Cerebellar nuclear complex (tissue), 1 donor: ENCODE results near the gene UBE2L3.
A peak's percentile ranks its signal among the peaks of the same experiment; 100 is the strongest.
"Not testable (repeated sequence)": the region's sequence is repeated elsewhere in the genome, so short reads cannot be mapped to it uniquely, and the experiment has no call there.

Experiments
- DNase-seq, 2 experiments: peaks; one replicate each; lab custom pipeline; 2025; lab: John Stamatoyannopoulos, UW

The UBE2L3 gene

DNA sequence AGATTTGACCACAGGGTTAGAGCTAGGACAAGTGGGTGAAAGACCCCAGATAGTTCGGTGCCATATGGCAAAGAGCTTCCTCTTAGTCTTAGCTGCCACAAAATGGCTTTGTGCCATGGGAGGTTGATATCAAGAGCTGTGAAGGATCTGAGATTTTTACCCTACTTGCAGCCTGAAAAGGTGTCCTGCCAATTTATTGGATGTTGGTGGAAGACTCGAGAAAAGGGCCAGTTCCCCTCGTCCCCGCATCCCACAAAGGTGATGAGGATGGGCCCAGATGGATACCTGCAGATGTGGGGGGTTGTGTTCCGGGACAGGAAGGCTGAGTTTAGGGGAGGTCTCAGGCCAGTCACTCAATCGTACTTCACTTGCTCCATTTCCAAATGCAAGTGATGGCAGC, 35.1 kb downstream of the UBE2L3 start:
- DNase-seq: no peak

DNA sequence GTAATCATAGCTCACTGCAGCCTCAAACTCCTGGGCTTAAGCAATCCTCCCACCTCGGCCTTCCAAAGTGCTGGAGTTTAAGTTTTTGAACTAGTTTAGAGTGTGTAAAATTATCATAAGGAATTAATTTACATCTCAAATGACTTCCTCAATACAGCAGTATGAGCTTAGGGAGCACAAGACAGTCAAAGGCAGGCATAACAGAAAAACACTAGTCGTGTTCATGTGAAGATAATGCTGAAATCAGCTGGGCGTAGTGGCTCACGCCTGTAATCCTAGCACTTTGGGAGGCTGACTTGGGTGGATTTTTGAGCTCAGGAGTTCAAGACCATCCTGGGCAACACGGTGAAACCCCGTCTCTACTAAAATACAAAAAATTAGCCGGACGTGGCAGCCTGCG, 36.5 kb downstream of the UBE2L3 start:
- DNase-seq: no peak

DNA sequence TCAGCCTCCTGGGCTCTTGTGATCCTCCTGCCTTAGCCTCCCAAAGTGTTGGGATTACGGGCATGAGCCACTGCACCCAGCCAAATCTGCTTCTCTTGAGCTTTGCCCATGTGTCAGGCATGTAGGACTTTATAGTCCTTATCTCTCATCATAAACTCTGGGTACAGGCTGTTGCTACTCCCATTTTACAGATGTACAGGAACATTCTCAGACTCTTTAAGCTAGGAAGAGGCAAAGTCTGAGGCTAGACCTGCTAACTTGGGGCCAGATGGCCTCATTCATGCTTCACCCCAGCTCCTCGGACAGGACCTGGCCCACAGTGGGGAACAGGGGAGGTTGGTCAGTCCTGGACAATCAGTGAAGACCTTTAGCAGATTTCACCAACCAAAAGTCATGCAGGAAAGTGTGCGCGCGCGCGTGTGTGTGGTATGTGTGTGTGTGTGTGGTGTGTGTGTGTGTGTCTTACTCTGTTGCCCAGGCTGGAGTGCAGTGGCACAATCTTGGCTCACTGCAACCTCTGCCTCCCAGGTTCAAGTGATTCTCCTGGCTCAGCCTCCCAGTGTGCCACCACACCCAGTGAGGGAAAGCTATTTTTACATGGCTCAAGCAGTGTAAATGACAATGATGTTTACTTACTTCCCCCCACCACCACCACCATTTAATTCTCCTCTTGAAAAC, 38.5 kb downstream of the UBE2L3 start:
- DNase-seq: no peak

DNA sequence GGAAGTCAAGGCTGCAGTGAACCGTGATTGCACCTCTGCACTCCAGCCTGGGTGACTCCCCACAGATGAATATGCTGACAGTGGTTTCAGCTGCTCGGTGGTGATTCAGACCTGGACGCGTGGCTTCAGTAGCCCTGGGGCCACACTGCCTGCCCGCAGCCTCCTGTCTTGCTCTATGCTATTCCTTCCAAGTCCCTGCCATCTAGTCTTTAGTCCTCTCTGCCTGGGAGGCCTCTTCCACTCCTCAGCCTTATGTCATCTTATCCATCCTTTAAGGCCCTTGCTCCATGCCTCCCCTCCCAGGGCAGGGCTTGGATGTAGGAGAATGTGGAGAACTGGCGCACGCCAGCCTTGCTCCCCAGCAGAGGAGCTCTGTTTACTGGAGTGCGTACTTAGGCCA, 39.3 kb downstream of the UBE2L3 start:
- no peak for DNase-seq

DNA sequence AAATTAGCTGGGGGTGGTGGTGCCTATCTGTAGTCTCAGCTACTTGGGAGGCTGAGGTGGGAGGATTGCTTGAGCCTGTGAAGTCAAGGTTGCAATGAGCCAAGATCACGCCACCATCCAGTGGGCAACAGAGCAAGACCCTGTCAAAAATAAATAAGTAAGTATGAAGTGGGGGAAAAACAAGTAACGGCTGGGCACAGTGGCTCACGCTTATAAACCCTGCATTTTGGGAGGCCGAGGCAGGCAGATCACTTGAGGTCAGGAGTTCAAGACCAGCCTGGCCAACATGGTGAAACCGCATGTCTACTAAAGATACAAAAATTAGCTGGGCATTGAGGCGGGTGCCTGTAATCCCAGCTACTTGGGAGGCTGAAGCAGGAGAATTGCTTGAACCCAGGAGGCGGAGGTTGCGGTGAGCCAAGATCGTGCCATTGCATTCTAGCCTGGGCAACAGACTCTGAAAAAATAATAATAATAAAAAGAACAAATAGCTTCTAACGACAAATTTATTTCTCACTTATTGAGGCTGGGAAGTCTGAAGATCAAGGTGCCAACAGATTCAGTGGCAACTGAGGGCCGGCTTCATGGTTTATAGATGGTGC, 42.1 kb downstream of the UBE2L3 start:
- not testable (repeated sequence) for DNase-seq

DNA sequence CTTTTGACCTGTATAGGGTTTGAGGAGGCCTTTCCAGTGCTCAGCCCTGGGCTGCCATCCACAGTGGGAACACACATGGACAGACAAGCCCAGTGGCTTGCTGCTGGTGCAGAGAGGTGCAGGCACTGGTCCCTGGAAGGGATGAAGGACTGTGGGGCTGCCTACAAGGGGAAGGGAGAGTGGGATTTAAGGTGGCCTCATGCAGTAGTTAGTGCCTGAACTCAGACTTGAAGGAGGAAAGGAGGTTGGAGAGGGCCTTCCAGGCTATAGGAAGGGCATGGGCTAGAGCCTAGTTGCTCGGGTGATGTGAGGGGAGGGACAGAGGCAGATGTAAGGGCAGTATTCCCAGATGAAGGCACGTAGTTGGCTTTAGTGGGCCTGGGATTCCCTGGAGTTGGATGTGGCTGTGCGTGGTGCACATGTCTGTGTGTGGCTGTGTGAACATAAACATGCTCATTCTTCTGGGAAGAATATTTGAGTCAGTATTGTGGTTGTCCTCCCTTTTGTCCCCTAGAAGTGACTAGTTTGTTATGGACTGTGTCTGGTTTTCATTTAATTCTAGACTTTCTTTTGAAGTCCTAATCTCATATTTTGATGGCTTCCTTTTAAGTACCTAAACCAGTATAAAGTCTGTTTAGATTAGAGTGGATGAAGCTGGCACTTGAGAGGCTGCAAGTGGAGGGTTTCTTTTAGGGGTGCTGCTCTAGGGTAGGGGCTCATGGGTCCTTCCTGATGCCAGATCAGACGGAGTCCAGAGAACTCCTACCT, 43.9 kb downstream of the UBE2L3 start:
- DNase-seq: no peak

DNA sequence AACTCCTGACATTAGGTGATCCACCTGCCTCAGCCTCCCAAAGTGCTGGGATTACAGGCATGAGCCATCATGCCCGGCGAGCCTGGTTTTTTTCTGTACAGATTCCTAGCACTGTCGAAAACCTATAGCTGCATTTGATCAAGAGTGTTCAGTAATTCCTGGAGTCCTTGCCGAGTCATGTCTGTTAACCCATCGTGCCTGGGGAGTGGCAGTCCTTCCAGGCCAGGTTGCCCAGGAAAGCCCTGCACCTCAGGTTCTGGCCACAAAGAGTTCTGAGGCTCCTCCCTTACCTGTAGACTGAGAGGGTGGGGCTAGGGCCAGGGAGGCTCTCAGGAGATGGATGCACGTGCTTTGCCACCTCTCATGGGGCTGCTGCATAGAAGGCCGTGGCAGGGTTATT, 45.3 kb downstream of the UBE2L3 start:
- DNase-seq: no peak

DNA sequence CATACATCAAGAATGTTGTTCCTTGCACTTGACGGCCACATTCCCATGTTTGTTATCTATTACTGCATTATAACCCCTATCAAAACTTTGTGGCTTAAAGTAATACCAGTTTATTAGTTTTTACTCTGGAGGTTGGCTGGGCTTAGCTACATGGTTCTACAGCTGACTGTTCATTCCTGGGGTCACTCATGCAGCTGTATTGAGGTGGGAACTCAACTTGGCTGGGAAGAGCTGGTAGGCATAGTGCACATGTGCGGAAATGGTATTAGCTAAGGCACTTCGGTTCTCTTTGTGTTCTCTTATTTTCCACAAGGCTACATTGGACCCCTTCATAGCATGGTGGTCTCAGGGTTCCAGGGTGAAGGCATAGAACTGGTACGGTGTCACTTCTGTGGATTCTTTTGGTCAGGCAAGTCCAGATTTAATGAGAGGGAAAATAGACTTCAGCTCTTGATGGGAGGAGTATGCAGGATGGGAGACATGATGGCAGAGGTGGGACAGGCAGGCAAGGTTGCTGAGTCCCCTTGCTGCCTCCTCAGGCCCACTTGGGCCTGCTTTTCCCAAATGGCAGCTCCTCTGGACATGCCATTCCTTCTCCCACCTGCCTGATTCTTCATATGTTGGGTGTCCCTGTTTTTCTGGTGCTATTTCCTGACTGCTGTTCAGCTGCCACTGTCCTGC, 46.2 kb downstream of the UBE2L3 start:
- DNase-seq: no peak

DNA sequence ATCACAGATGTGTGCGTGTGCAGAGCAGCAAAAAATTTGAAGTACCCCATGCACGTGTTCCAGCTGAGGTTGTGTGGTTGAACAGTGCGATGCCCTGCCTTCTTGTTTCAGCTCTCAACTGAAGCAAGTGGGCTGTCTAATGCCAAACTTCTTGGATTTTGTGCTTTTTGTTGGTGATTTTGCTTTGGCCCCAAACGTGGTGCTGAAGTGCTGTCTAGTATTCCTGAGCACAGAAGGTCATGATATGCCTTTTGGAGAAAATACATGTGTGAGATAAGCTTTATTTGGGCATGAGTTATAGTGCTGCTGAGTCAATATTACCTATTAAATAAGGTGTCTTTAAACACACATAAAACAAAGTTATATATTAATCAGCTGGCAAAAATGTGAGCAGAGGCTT, 48.2 kb downstream of the UBE2L3 start:
- DNase-seq: no peak

DNA sequence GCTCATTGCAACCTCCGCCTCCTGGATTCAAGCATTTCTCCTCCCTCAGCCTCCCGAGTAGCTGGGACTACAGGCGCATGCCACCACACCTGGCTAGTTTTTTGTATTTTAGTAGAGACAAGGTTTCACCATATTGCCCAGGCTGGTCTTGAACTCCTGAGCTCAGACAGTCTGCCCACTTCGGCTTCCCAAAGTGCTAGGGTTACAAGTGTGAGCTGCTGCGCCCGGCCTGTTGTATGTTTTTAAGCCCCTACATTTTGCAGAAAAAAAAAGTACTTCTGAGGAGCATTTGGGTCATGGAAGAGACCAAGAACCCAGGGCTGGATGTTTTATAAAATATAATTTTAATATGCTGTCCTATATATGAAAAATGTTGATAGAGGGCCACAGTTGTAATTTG, 49.8 kb downstream of the UBE2L3 start:
- DNase-seq: not testable (repeated sequence)

DNA sequence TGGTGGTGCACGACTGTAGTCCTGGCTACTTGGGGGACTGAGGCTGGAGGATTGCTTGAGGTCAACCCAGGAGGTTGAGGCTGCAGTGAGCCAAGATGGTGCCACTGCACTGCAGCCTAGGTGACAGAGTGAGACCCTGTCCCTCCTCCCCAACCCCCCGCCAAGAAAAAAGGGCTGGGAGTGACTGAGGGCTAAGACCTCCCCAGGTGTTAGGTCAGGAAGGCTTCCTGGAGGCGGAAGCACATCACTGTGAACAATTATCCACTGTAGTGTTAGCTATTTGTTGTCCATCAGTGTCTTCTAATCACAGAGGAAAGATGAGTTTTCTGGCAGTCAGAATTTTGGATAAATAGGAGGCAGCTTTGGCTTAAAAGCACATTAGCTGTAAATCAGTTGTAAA, 53.5 kb downstream of the UBE2L3 start:
- no peak for DNase-seq

DNA sequence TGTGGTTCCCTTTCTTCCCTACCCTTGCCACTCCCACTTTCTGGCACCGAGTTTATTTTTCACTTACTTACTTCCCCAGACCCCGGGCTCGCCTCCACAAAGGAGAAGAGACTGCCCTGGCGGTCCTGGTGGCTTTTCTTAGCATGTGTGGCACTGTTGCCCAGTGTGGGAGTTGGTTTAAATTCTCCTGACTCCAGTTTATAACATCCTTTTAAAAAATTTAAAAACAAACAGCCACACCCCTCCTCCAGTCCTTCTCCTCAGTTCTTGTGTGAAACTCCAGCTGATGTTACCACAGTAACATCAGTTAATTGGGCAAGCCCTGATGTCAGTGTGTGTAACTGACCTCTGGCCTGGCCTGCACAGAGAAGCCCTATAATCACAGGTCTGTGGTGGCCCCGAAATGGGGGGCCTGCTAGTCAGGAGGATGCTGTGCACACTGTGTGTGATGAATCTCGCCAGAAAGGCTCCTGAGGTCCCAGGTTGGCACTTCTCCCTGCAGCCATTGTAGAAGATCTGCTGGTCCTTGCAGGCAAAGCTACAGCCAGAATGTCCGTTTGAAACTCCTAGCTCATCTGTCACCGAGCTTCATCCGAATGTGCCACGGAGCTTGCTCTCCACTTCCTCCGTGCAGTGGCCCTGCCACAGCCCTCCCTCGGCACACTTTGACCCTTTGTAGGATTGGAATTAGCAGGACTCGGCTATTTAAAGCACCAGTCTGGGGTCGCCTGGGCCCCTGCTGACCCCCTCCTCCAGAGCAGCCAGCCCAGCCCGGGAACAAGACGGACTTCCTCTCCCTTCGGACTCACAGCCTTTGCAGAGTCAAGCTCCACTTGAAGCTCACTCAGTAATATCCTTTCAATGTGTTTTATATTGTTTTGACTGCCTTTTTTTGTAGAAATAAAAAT, 54.8 kb downstream of the UBE2L3 start:
- DNase-seq: no peak

DNA sequence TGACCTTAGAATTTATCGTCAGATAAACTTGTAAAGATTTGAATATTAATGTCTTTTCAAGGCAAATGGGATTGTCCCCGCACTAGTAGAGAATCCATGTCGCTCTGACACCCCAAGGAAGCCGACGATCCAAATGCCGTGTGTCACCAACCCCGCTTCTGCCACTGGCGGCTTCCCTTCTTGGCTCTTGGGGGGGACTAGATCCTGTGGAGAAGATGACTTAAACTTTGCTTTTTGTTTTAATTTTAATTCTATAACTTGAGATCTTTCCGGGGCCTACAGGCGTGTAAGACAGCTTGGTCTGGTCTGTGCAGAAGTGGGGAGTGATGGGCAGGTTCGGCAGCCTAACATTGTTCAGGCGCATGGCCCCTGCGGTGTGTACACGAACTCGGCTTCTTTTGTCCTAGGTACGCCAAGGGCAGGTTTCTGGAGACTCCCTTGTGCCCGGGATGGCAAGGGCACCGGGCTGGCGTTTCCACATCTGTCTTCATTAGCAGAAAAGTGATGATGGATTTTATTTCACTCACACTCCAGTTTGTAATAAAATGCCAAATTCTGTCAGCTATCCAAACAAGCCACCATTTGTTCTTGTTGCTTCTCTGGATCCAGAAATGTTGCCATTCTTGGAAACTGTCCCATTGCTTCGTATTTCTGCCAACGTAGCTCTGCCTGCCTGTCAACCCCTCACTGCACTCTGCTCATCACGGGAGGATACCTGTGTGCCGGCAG, 55.6 kb downstream of the UBE2L3 start:
- DNase-seq: no peak

DNA sequence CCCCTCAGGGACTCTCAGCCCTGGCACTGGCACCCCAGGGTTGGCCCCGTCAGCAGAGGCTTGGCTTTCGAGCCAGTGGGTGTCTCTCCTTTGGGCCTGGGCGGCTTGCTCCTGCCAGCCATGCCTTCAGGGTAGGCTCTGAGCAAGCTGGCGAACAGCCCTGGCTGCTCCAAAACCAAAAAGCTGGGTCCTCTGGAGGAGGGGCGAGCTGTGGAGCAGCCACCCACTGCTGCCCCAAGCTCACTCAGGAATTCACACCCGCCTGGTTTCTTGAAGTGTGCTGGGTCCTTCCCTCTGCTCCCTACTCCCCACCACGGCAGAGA, 56.1 kb downstream of the UBE2L3 start:
- peak in 1 of 2 experiments; percentile 9 for DNase-seq

DNA sequence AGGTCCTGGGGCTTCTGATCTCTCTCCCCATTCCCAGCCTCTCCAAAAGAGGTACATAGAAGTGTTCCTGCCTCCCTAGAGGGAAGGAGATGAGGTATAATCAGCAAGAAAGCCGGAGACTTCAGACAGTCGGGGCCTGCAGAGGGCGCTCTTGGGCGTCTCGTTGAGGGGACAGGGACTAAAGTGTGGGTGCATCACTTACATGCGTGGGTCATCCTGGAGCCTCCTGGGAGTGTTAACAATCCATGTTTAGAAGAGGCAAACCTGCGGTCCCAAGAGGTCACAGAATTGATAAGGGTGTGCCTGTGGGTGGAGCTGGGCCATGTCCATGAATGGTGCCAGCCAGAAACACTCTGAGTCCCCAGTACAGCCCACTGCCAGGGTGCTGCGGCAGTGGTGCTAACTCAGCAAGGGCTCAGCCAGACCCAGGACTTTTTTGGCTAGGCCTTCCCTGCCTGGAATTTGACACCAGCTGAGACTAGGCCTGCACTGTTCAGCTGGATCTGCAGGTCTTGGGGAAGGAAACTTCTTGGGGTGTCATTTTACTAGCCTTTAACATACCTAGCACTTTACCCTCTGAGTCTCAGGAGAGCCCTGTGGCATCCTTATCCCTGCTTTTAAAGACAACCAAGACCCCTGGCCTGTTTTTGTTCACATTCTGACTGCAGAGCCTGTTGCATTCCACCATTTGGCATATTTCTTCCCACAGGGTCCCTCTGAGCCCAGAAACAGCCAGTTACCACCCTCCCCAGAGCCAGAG, 56.8 kb downstream of the UBE2L3 start:
- DNase-seq: no peak

DNA sequence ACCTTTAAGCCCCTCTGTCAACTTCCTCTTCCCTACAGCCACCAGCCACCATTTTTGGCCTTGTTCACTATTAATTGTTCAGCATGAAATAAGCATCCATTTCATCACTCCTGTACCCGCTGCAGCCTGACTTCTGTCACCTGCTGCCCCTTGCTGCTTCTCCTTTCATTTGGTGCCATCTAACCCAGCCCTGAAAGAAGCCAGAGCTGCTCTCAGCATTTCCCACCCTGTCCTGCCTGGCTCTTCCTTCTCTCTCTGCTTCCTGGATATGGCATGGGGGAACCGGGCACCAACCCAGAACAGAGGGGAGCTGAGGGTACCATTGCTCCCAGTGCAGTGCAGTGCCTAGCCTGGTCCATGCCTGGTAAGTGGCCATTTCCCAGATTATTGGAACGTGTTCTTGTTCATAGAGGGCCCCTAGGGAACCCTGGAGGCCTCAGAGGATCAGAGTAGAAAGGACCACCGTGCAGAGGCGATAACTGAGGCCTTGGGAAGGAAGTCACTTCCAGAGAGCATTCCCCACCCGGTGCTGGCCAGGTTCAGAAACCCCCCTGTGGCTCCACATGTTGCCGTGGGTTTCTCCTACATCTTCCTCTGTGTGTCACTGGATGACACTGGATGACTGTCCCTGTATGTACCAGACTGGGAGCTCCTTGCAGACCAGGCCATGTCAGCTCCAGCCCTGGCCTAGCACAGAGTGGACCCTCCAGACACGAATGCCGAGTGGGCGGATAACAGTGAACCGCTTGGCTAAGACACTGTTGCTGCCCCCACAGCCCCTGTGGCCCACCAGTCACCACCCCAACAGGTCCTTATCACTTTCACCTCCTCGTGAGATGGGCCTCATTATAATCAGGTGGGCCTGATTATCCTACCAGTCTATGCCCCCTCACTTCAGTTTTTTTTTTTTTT, 57.6 kb downstream of the UBE2L3 start:
- DNase-seq: no peak

DNA sequence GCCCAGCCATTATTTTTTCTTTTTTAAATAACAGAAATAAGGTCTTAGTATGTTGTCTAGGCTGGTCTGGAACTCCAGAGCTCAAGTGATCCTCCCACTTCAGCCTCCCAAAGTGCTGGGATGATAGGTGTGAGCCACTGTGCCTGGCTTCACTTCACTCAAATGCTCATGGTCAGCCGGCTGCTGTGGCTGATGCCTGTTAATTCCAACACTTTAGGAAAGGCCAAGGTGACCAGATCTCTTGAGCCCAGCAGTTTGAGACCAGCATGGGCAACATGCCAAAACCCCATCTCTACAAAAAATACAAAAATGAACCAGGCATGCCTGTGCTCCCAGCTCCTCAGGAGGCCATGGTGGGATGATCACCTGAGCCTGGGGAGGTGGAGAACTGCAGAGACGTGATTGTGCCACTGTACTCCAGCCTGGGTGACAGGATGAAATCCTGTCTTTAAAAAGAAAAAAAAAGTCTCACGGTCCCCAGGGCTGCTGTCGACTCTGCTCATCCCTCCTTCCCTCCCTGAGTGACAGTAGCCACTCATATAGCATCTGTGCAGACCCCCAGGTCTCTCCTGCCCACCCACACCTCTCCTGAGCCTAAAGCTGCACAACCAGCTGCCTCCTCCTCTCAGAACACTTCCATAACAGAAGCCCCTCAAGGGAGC, 58.7 kb downstream of the UBE2L3 start:
- DNase-seq: no peak

DNA sequence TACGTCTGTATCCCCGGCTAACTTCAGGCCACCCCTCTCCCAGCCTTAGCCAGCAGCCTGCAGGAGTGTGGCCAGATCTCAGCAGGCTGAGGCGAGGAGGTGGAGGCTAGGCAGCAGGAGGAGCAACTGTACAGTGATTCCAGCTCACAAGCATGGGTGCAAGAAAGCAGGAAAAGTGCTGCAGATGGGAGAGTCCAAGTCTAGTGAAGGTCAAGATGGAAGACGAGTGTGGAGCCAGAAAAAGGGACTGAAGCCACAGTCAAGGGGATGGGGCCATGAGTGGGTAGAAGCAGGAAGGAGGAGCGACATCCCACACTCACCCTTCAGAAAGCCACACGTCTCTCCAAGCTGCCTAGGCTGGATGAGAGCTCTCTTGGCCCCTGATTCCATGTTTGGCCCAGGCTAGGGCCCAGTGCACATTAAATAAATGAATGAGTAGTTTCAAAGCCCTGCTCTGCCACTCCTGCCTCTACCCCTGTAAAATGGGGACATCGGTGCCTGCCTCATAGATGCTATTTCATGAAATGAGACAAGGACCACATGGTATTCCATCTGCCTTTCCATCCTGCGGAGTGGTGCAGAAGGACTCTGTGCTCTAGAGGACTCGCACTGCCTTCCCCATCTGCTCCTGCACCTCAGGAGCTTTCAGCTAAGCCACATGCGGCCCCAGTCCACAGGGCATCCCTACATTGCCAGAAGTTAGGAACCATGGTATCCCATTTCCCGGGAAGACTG, 59.4 kb downstream of the UBE2L3 start:
- peak in 1 of 2 experiments; percentile 25 for DNase-seq
